Measurements from ENCODE around the gene TFF1. TPM values are rescaled to one million over a fixed set of nuclear protein-coding genes. Genes with fewer than 3 reads are reported as not detected.

The TFF1 gene
- total RNA-seq, 1 donor from 2014 or later = not detected

GRCh38 chr21:42346866-42347600 is 19.3 kb downstream of the TFF1 start:
- intact Hi-C loops (cut with micrococcal nuclease) = no loop called here

GRCh38 chr21:42346441-42346840 is 19.9 kb downstream of the TFF1 start:
- intact Hi-C loops (cut with micrococcal nuclease) = no loop called here

GRCh38 chr21:42344631-42345030 is 21.7 kb downstream of the TFF1 start:
- intact Hi-C loops (cut with micrococcal nuclease) = no loop called here

- intact Hi-C loops (cut with micrococcal nuclease) = no loop called here
Measured at GRCh38 chr21:42343963-42344510, 22.3 kb downstream of the TFF1 start.

- intact Hi-C loops (cut with micrococcal nuclease) = no loop called here
Measured at GRCh38 chr21:42343556-42343955, 22.8 kb downstream of the TFF1 start.

- intact Hi-C loops (cut with micrococcal nuclease) = no loop called here
Measured at GRCh38 chr21:42343101-42343500, 23.2 kb downstream of the TFF1 start.

- intact Hi-C loops (cut with micrococcal nuclease) = no loop called here
Measured at GRCh38 chr21:42341776-42342542, 24.4 kb downstream of the TFF1 start.

GRCh38 chr21:42340187-42341050 is 25.9 kb downstream of the TFF1 start:
- intact Hi-C loops (cut with micrococcal nuclease) = no loop called here

- intact Hi-C loops (cut with micrococcal nuclease) = loop anchor here (1.0 to 2.0 kb wide), 6 partner anchors 21 to 194 kb away; no protein-coding TSS in a partner anchor
Measured at GRCh38 chr21:42338729-42339715, 27.3 kb downstream of the TFF1 start.

GRCh38 chr21:42337830-42338728 is 28.3 kb downstream of the TFF1 start:
- intact Hi-C loops (cut with micrococcal nuclease) = loop anchor here (1.0 to 2.0 kb wide), 6 partner anchors 22 to 193 kb away; no protein-coding TSS in a partner anchor

- intact Hi-C loops (cut with micrococcal nuclease) = no loop called here
Measured at GRCh38 chr21:42337276-42337675, 29.1 kb downstream of the TFF1 start.

GRCh38 chr21:42336054-42336453 is 30.3 kb downstream of the TFF1 start:
- intact Hi-C loops (cut with micrococcal nuclease) = no loop called here

GRCh38 chr21:42332557-42333317 is 33.6 kb downstream of the TFF1 start:
- intact Hi-C loops (cut with micrococcal nuclease) = no loop called here

- intact Hi-C loops (cut with micrococcal nuclease) = no loop called here
Measured at GRCh38 chr21:42331660-42332059, 34.7 kb downstream of the TFF1 start.

GRCh38 chr21:42330380-42331371 is 35.7 kb downstream of the TFF1 start:
- intact Hi-C loops (cut with micrococcal nuclease) = no loop called here

- intact Hi-C loops (cut with micrococcal nuclease) = no loop called here
Measured at GRCh38 chr21:42324896-42325295, 41.4 kb downstream of the TFF1 start.

- intact Hi-C loops (cut with micrococcal nuclease) = no loop called here
Measured at GRCh38 chr21:42321845-42322244, 44.5 kb downstream of the TFF1 start.
